ACC112 (cell line): ENCODE measurements around the gene ASZ1.

Experiments used
- H2AFZ ChIP-seq: fragments of 200-600 bp; sonication (generic); one replicate; pipeline ENCODE4 v1.6.0; 2017; ENCODE audit warnings: antibody characterized with exemption, low read length; ENCODE audit not compliant: unreplicated experiment
- H3K27ac ChIP-seq: fragments of 200-600 bp; sonication (generic); 2 replicates; pipeline ENCODE4 v1.5.1; 2014; ENCODE audit warnings: low read depth, mild to moderate bottlenecking, antibody characterized with exemption, low read length, moderate library complexity
- H3K27me3 ChIP-seq: fragments of 200-600 bp; sonication (generic); 2 replicates; pipeline ENCODE4 v1.6.1; 2014; ENCODE audit warnings: mild to moderate bottlenecking, antibody characterized with exemption, low read length, moderate library complexity, mixed read lengths; ENCODE audit not compliant: insufficient read depth
- H3K36me3 ChIP-seq: fragments of 200-600 bp; sonication (generic); 2 replicates; pipeline ENCODE4 v1.6.1; 2016; ENCODE audit warnings: mild to moderate bottlenecking, antibody characterized with exemption, low read length, moderate library complexity, mixed read lengths; ENCODE audit not compliant: insufficient read depth
- H3K4me1 ChIP-seq: fragments of 200-600 bp; sonication (generic); one replicate; pipeline ENCODE4 v1.6.1; 2016; ENCODE audit warnings: low read length, mixed read lengths; ENCODE audit not compliant: insufficient read depth, unreplicated experiment, control insufficient read depth
- H3K4me3 ChIP-seq: fragments of 200-600 bp; sonication (generic); 2 replicates; pipeline ENCODE4 v1.5.1; 2014; ENCODE audit warnings: mild to moderate bottlenecking, low read depth, low read length
- H3K79me2 ChIP-seq: fragments of 200-600 bp; sonication (generic); one replicate; pipeline ENCODE4 v1.6.0; 2016; ENCODE audit warnings: low read length; ENCODE audit not compliant: control insufficient read depth, unreplicated experiment, insufficient read depth

The ASZ1 gene

GRCh38 chr7:117401293-117402002 lies 25.8 kb downstream of the ASZ1 start:
- H2AFZ ChIP-seq, result no peak overlapping the region
- H3K27ac ChIP-seq, result no peak overlapping the region
- no peaks in the 10 kb centered on the region for H3K4me1 ChIP-seq
- H3K36me3 ChIP-seq, result no peaks in the 10 kb centered on the region
- no peaks in the 10 kb centered on the region for H3K79me2 ChIP-seq
- peaks cover 4% of the 10 kb centered on the region; the same call in 1 of the 2 replicates for H3K27me3 ChIP-seq
- no peak overlapping the region for H3K4me3 ChIP-seq

GRCh38 chr7:117399820-117400422 lies 27.4 kb downstream of the ASZ1 start:
- Histone ChIP-seq H3K36me3 (no peaks in the 10 kb centered on the region), H3K79me2 (no peaks in the 10 kb centered on the region), H2AFZ (no peak overlapping the region), H3K4me1 (no peaks in the 10 kb centered on the region), H3K27me3 (peaks cover 4% of the 10 kb centered on the region; the same call in 1 of the 2 replicates), H3K4me3 (no peak overlapping the region), H3K27ac (no peak overlapping the region)

- no peaks in the 10 kb centered on the region for H3K79me2 ChIP-seq
- no peak overlapping the region for H2AFZ ChIP-seq
- no peak overlapping the region for H3K4me3 ChIP-seq
- peaks cover 4% of the 10 kb centered on the region; the same call in 1 of the 2 replicates for H3K27me3 ChIP-seq
- no peak overlapping the region for H3K27ac ChIP-seq
- H3K36me3 ChIP-seq, result no peaks in the 10 kb centered on the region
- H3K4me1 ChIP-seq, result no peaks in the 10 kb centered on the region
These were observed 31.6 kb downstream of the ASZ1 start for GRCh38 chr7:117395743-117396142.

- Histone ChIP-seq H3K4me1 (no peaks in the 10 kb centered on the region), H2AFZ (no peak overlapping the region), H3K27ac (no peak overlapping the region), H3K4me3 (no peak overlapping the region), H3K79me2 (no peaks in the 10 kb centered on the region), H3K27me3 (no peaks in the 10 kb centered on the region), H3K36me3 (no peaks in the 10 kb centered on the region)
These were observed 33.5 kb downstream of the ASZ1 start for GRCh38 chr7:117393781-117394180.

GRCh38 chr7:117389871-117390270 lies 37.4 kb downstream of the ASZ1 start:
- Histone ChIP-seq H3K4me1 (no peaks in the 10 kb centered on the region), H3K4me3 (no peak overlapping the region), H3K27ac (no peak overlapping the region), H3K36me3 (no peaks in the 10 kb centered on the region), H3K79me2 (no peaks in the 10 kb centered on the region), H3K27me3 (no peaks in the 10 kb centered on the region), H2AFZ (no peak overlapping the region)

GRCh38 chr7:117386110-117386706 lies 41.1 kb downstream of the ASZ1 start:
- no peak overlapping the region for H2AFZ ChIP-seq
- H3K79me2 ChIP-seq, result no peaks in the 10 kb centered on the region
- H3K27ac ChIP-seq, result no peak overlapping the region
- H3K4me3 ChIP-seq, result no peak overlapping the region
- H3K4me1 ChIP-seq, result no peaks in the 10 kb centered on the region
- H3K27me3 ChIP-seq, result no peaks in the 10 kb centered on the region
- no peaks in the 10 kb centered on the region for H3K36me3 ChIP-seq

GRCh38 chr7:117385363-117386109 lies 41.8 kb downstream of the ASZ1 start:
- Histone ChIP-seq H2AFZ (no peak overlapping the region), H3K4me1 (no peaks in the 10 kb centered on the region), H3K27ac (no peak overlapping the region), H3K27me3 (no peaks in the 10 kb centered on the region), H3K36me3 (no peaks in the 10 kb centered on the region), H3K4me3 (no peak overlapping the region), H3K79me2 (no peaks in the 10 kb centered on the region)

GRCh38 chr7:117384688-117385362 lies 42.5 kb downstream of the ASZ1 start:
- no peaks in the 10 kb centered on the region for H3K4me1 ChIP-seq
- H3K27ac ChIP-seq, result no peak overlapping the region
- H3K4me3 ChIP-seq, result no peak overlapping the region
- H2AFZ ChIP-seq, result no peak overlapping the region
- H3K79me2 ChIP-seq, result no peaks in the 10 kb centered on the region
- H3K36me3 ChIP-seq, result no peaks in the 10 kb centered on the region
- no peaks in the 10 kb centered on the region for H3K27me3 ChIP-seq

GRCh38 chr7:117383483-117384189 lies 43.7 kb downstream of the ASZ1 start:
- no peak overlapping the region for H2AFZ ChIP-seq
- H3K4me3 ChIP-seq, result no peak overlapping the region
- H3K79me2 ChIP-seq, result no peaks in the 10 kb centered on the region
- no peaks in the 10 kb centered on the region for H3K4me1 ChIP-seq
- H3K27ac ChIP-seq, result no peak overlapping the region
- no peaks in the 10 kb centered on the region for H3K36me3 ChIP-seq
- no peaks in the 10 kb centered on the region for H3K27me3 ChIP-seq

GRCh38 chr7:117383046-117383445 lies 44.2 kb downstream of the ASZ1 start:
- H3K4me3 ChIP-seq, result no peak overlapping the region
- H2AFZ ChIP-seq, result no peak overlapping the region
- H3K79me2 ChIP-seq, result no peaks in the 10 kb centered on the region
- H3K27ac ChIP-seq, result no peak overlapping the region
- no peaks in the 10 kb centered on the region for H3K27me3 ChIP-seq
- H3K36me3 ChIP-seq, result no peaks in the 10 kb centered on the region
- H3K4me1 ChIP-seq, result no peaks in the 10 kb centered on the region
